Measurements from ENCODE around the gene B4GALNT3. TPM values are rescaled to one million over a fixed set of nuclear protein-coding genes. Genes with fewer than 3 reads are reported as not detected.
A peak's percentile ranks its signal among the peaks of the same experiment; 100 is the strongest.

B4GALNT3 gene
- polyA plus RNA-seq, 2 of the 4 experiments (the other 2 are of a cell fraction) = 0.43 to 0.53 TPM

DNA sequence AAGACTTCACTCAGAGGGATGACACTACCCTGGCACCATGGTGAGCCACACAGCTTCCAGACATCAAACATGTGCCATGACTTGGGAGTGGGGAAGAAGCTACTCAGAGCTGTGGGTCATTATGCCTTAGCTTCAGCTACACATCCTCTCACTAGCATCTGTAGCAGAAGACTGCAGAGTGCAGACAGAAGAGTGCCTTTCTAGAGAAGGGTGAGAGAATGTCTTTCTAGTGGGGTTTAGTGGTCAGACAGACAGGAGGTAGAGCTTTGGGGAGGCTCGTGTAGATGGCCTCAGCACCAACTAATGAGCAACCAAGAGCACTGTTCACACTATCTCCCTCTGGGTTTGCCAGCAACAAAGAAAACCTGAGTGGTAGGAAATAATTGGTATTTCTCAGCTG, 4.9 kb upstream of the B4GALNT3 start:
- Histone ChIP-seq H3K4me2 (no peak overlapping the region), H3K9me3 (peaks cover 7% of the 10 kb centered on the region; the same call in 2 of the 3 replicates), H3K4me3 (no peak overlapping the region), H3K27ac (no peak overlapping the region), H3K4me1 (no peaks in the 10 kb centered on the region)
- POLR2A ChIA-PET = no interaction called here
- ATAC-seq = peak; percentile 25 to 30; a peak in 5 of 6 replicates
- CTCF ChIA-PET = interaction anchor here (0.9 to 7.6 kb wide), 13 partner anchors 10 to 93 kb away, joined by 3 to 103 read pairs (median 6); no protein-coding TSS in a partner anchor
- DNase-seq (ENCODE audit: low read depth in 1 of 2, low spot score in 1 of 2) = no peak
- 38% methylated on average over 1 of the region's 1 CpG for WGBS (ENCODE audit: missing lambda C conversion rate)
- TF ChIP-seq KDM1A (IDR thresholded peaks at IDR 0.05; ENCODE audit: low read depth) (no peak), CBX8 (IDR thresholded peaks at IDR 0.05) (no peak), RAD21 (conservative IDR thresholded peaks at IDR 0.05 in 1 of 2, IDR thresholded peaks at IDR 0.05 in 1 of 2) (no peak), ZFP36 (IDR thresholded peaks at IDR 0.05; ENCODE audit: borderline replicate concordance, partially characterized antibody) (no peak), PHF8 (IDR thresholded peaks at IDR 0.05; ENCODE audit: borderline replicate concordance, low read depth) (no peak), NPAS2 (CRISPR knock-in tag; IDR thresholded peaks at IDR 0.05; ENCODE audit: borderline replicate concordance) (no peak), CHD2 (IDR thresholded peaks at IDR 0.05; ENCODE audit: low read length, partially characterized antibody) (no peak), CEBPB (IDR thresholded peaks at IDR 0.05) (no peak)
- FAIRE-seq = no peak

DNA sequence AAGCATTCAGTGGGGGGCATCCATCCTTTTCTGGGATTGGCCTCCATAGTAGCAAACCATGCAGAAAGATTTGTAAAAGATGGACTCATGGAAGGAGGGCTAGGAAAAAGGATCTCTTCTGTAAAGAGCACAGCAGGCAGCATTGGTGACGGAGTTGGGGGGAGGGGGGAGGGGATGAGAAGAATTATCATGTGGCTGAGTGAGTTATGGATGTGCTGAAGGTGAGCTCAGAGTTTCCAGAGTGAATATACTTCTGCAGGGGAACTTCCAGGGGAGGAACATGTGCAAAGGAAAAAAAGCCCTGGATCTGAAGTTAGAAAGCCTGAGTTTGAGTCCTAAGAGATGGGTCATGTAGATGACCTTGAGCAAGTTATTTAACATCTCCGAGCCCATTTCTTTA, 3.9 kb upstream of the B4GALNT3 start:
- H3K9me3 ChIP-seq = peaks cover 7% of the 10 kb centered on the region; the same call in 2 of the 3 replicates
- no peaks in the 10 kb centered on the region for H3K4me1 ChIP-seq
- DNase-seq (ENCODE audit: low read depth in 1 of 2, low spot score in 1 of 2) (no peak), FAIRE-seq (no peak), ATAC-seq (peak in 1 of 2 experiments; percentile 54; a peak in 3 of 6 replicates)
- WGBS (ENCODE audit: missing lambda C conversion rate) = 4% methylated on average over 1 of the region's 2 CpGs
- ChIA-PET CTCF (interaction anchor here (1.0 to 7.6 kb wide), 8 partner anchors 14 to 92 kb away, joined by 3 to 103 read pairs (median 36); no protein-coding TSS in a partner anchor), POLR2A (no interaction called here)
- no peak overlapping the region for H3K4me2 ChIP-seq
- TF ChIP-seq, protein P1, sequence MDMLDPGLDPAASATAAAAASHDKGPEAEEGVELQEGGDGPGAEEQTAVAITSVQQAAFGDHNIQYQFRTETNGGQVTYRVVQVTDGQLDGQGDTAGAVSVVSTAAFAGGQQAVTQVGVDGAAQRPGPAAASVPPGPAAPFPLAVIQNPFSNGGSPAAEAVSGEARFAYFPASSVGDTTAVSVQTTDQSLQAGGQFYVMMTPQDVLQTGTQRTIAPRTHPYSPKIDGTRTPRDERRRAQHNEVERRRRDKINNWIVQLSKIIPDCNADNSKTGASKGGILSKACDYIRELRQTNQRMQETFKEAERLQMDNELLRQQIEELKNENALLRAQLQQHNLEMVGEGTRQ (IDR thresholded peaks at IDR 0.05) = no peak
- TF ChIP-seq GATA3 (IDR thresholded peaks at IDR 0.05; ENCODE audit: borderline replicate concordance) (no peak), CBX2 (IDR thresholded peaks at IDR 0.05; ENCODE audit: borderline replicate concordance, low read depth) (no peak), MYC (IDR thresholded peaks at IDR 0.05; ENCODE audit: borderline replicate concordance, low read length) (no peak), JUN (IDR thresholded peaks at IDR 0.05) (no peak), HEYL (CRISPR knock-in tag; IDR thresholded peaks at IDR 0.05) (no peak), POLR2AphosphoS2 (conservative IDR thresholded peaks at IDR 0.05; ENCODE audit: low read length) (no peak), HMGXB4 (CRISPR knock-in tag; IDR thresholded peaks at IDR 0.05; ENCODE audit: borderline replicate concordance) (no peak), NR3C1 (IDR thresholded peaks at IDR 0.05) (no peak), JUNB (IDR thresholded peaks at IDR 0.05) (no peak), KDM5A (IDR thresholded peaks at IDR 0.05) (no peak), RFX5 (IDR thresholded peaks at IDR 0.05) (no peak)
- H3K27ac ChIP-seq = no peak overlapping the region
- H3K4me3 ChIP-seq = no peak overlapping the region

GRCh38 chr12:457676-458075, 2.1 kb upstream of the B4GALNT3 start:
- no peaks in the 10 kb centered on the region for H3K4me1 ChIP-seq
- WGBS (ENCODE audit: missing lambda C conversion rate) = 48% methylated on average over 4 of the region's 4 CpGs
- ATAC-seq (no peak), DNase-seq (ENCODE audit: low read depth in 1 of 2, low spot score in 1 of 2) (no peak), FAIRE-seq (no peak)
- H3K27ac ChIP-seq = no peak overlapping the region
- TF ChIP-seq TP53 (CRISPR knock-in tag; IDR thresholded peaks at IDR 0.05) = no peak
- no peak for TF ChIP-seq KDM5A (IDR thresholded peaks at IDR 0.05)
- no peak for TF ChIP-seq RAD21 (conservative IDR thresholded peaks at IDR 0.05 in 1 of 2, IDR thresholded peaks at IDR 0.05 in 1 of 2)
- TF ChIP-seq NR3C1 (IDR thresholded peaks at IDR 0.05) = no peak
- TF ChIP-seq ATOH8 (CRISPR knock-in tag; IDR thresholded peaks at IDR 0.05; ENCODE audit: low read depth) = no peak
- no peak for TF ChIP-seq POLR2A (IDR thresholded peaks at IDR 0.05; ENCODE audit: low read length)
- no peak for TF ChIP-seq MAFK (IDR thresholded peaks at IDR 0.05; ENCODE audit: partially characterized antibody)
- TF ChIP-seq RCOR1 (IDR thresholded peaks at IDR 0.05; ENCODE audit: low read depth, low read length) = no peak
- no peak for TF ChIP-seq JUNB (IDR thresholded peaks at IDR 0.05)
- no peak for TF ChIP-seq RFX5 (IDR thresholded peaks at IDR 0.05)
- no peak for TF ChIP-seq EHMT2 (IDR thresholded peaks at IDR 0.05; ENCODE audit: low read depth)
- no peak for TF ChIP-seq FOSL2 (IDR thresholded peaks at IDR 0.05)
- TF ChIP-seq FOSL2 (CRISPR knock-in tag; IDR thresholded peaks at IDR 0.05) = no peak
- no peak for TF ChIP-seq JUN (IDR thresholded peaks at IDR 0.05)
- no peak for TF ChIP-seq CHD4 (IDR thresholded peaks at IDR 0.05; ENCODE audit: borderline replicate concordance)
- no peak for TF ChIP-seq POLR2AphosphoS2 (conservative IDR thresholded peaks at IDR 0.05; ENCODE audit: low read length)
- peaks cover 3% of the 10 kb centered on the region; the same call in 2 of the 3 replicates for H3K9me3 ChIP-seq
- POLR2A ChIA-PET = no interaction called here
- no peak overlapping the region for H3K4me2 ChIP-seq
- no peak overlapping the region for H3K4me3 ChIP-seq
- CTCF ChIA-PET = interaction anchor here (0.6 to 7.6 kb wide), 7 partner anchors 10 to 331 kb away, joined by 3 to 103 read pairs (median 4); no protein-coding TSS in a partner anchor
